ENCODE data around the gene PAQR6.

GRCh38 chr1:156241311-156241811 is 6.5 kb downstream of the PAQR6 start:
- TF ChIP-seq POLR2A (IDR thresholded peaks at IDR 0.05; ENCODE audit: low read depth, low read length), result no peak; the same call in 1 of the 2 replicates
- 0 out of 2 replicates have a peak, but pooled peaks have one; percentile 54 for TF ChIP-seq POLR2AphosphoS5 (IDR thresholded peaks at IDR 0.05; ENCODE audit: low read depth, low read length)
- no peak for TF ChIP-seq TAF1 (IDR thresholded peaks at IDR 0.05; ENCODE audit: low read depth, low read length)
- no peak for TF ChIP-seq POU2F2 (IDR thresholded peaks at IDR 0.05; ENCODE audit: low read depth, low read length)
- no peak for TF ChIP-seq SPI1 (IDR thresholded peaks at IDR 0.05; ENCODE audit: low read depth, low read length)
- no peak for TF ChIP-seq PAX5 (IDR thresholded peaks at IDR 0.05; ENCODE audit: insufficient read depth, low read length, severe bottlenecking)
